Kidney epithelial cell (primary cell): ENCODE measurements around the gene ZNF438. TPM values are rescaled to one million over a fixed set of nuclear protein-coding genes. Genes with fewer than 3 reads are reported as not detected.
"Not testable (repeated sequence)": the region's sequence is repeated elsewhere in the genome, so short reads cannot be mapped to it uniquely, and the experiment has no call there.

ENCODE experiments used
- DNase-seq: peaks from one replicate; pipeline ENCODE4 v3.0.0-alpha.2; 2010; ENCODE audit warnings: low read depth
- H3K27me3 ChIP-seq: 2 replicates; pipeline ENCODE4 v1.6.0; 2011; ENCODE audit warnings: low read length; ENCODE audit not compliant: control insufficient read depth, insufficient read depth
- H3K36me3 ChIP-seq: 2 replicates; pipeline ENCODE4 v1.5.1; 2011; ENCODE audit warnings: low read length; ENCODE audit not compliant: control insufficient read depth, insufficient read depth
- H3K4me3 ChIP-seq: 2 replicates; pipeline ENCODE4 v1.5.1; 2011; ENCODE audit warnings: low read depth, mild to moderate bottlenecking, control low read depth, low read length
- total RNA-seq: library from RNA; depleted of rRNA; stranded (reverse); fragments of >200 nt; gene quantifications from 2 replicates; pipeline ENCODE4 v1.2.3, GENCODE V29; 2015
- TF ChIP-seq, protein P1 (sequence below): IDR thresholded peaks from 2 replicates; pipeline ENCODE4 v1.5.1; 2011; ENCODE audit warnings: mild to moderate bottlenecking, moderate library complexity, low read length, control low read depth, inconsistent platforms; ENCODE audit not compliant: insufficient read depth, poor library complexity, severe bottlenecking

Gene ZNF438
- total RNA-seq, 1 donor from 2014 or later, result 3.3 TPM

DNA sequence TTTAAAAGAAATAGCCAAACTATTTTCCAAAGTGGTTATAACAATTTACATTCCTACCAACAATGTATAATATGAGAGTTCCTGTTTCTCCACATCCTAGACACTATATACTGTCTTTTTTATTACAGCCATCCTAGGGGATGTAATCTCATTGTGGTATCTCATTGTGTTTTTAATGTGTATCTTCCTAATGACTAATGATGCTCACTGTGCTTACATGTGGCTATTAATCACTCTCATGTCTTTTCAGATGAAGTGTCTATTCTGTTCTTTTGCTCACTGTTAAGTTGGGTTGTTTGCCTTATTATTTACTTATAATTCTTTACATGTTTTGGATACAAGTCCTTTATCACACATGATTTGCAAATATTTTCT lies 71.8 kb downstream of the ZNF438 start:
- DNase-seq, result no peak
- TF ChIP-seq, protein P1, sequence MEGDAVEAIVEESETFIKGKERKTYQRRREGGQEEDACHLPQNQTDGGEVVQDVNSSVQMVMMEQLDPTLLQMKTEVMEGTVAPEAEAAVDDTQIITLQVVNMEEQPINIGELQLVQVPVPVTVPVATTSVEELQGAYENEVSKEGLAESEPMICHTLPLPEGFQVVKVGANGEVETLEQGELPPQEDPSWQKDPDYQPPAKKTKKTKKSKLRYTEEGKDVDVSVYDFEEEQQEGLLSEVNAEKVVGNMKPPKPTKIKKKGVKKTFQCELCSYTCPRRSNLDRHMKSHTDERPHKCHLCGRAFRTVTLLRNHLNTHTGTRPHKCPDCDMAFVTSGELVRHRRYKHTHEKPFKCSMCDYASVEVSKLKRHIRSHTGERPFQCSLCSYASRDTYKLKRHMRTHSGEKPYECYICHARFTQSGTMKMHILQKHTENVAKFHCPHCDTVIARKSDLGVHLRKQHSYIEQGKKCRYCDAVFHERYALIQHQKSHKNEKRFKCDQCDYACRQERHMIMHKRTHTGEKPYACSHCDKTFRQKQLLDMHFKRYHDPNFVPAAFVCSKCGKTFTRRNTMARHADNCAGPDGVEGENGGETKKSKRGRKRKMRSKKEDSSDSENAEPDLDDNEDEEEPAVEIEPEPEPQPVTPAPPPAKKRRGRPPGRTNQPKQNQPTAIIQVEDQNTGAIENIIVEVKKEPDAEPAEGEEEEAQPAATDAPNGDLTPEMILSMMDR, result no peak
- Histone ChIP-seq H3K27me3 (no peaks in the 10 kb centered on the region), H3K36me3 (no peaks in the 10 kb centered on the region), H3K4me3 (no peak overlapping the region)

DNA sequence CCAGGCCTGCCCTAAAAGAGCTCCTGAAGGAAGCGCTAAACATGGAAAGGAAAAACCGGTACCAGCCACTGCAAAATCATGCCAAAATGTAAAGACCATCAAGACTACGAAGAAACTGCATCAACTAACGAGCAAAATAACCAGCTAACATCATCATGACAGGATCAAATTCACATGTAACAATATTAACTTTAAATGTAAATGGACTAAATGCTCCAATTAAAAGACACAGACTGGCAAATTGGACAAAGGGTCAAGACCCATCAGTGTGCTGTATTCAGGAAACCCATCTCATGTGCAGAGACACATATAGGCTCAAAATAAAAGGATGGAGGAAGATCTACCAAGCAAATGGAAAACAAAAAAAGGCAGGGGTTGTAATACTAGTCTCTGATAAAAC lies 82.4 kb downstream of the ZNF438 start:
- not testable (repeated sequence) for DNase-seq, H3K36me3 ChIP-seq, H3K27me3 ChIP-seq, H3K4me3 ChIP-seq

DNA sequence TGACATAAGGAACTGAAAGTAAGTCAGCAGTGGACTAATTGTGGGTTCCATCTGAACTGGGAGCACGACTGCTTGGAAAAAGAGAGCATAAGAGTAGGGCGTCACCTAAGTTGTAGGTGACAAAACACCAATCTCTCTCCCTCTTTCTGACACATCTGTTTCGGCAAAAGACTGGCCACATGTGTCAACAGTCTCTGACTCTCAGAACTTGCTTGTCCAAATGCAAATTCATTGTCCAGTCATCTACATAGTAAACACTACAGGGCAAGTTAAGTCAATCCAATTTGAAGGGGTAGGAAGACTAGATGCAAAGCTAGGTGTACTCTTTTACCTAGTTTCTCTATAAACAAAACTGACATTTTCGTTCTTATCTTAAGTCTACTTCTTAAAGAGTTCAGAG lies 87.7 kb downstream of the ZNF438 start:
- no peak for DNase-seq
- Histone ChIP-seq H3K27me3 (no peaks in the 10 kb centered on the region), H3K4me3 (no peak overlapping the region), H3K36me3 (no peaks in the 10 kb centered on the region)
- TF ChIP-seq, protein P1, result no peak

DNA sequence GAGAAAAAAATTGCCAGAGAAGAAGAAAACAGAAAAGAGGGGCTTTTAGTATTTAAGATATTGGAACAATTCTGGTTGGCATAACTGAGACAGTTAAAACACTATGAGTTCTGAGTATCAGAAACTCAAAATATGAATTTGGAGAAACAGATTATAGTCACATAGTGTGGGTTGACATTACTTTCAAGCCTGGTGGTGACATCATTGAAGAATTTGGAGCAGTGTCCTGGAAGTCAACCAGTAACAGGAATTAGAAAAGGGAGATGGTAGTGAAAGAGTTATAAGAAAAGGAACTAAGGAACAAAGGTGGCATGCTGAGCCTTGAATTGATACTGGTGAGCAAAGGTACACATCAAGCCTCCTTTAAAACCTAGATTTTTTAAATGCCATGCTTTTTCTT lies 88.2 kb downstream of the ZNF438 start:
- Histone ChIP-seq H3K4me3 (no peak overlapping the region), H3K36me3 (no peaks in the 10 kb centered on the region), H3K27me3 (no peaks in the 10 kb centered on the region)
- TF ChIP-seq, protein P1, result no peak
- DNase-seq, result no peak

DNA sequence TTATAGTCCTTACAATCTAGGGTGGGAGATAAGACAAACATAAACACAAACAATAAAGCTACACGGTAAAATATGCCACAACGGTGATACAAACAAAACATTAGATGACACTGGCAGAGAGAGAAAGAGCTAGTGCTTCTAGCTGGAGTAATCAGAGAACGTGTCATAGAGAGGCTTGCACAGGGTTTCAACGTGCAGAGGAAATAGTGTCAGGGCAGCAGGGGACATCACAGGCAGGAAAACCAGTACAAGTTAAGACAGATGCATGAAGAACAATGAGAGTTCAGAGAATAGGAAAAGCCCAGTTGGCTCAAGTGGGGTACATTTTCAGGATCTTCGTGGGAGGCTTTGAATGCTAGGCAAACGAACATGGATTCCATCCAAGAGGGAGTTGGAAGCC lies 91.4 kb downstream of the ZNF438 start:
- TF ChIP-seq, protein P1, result no peak
- no peak overlapping the region for H3K4me3 ChIP-seq
- DNase-seq, result no peak
- no peaks in the 10 kb centered on the region for H3K27me3 ChIP-seq
- no peaks in the 10 kb centered on the region for H3K36me3 ChIP-seq

DNA sequence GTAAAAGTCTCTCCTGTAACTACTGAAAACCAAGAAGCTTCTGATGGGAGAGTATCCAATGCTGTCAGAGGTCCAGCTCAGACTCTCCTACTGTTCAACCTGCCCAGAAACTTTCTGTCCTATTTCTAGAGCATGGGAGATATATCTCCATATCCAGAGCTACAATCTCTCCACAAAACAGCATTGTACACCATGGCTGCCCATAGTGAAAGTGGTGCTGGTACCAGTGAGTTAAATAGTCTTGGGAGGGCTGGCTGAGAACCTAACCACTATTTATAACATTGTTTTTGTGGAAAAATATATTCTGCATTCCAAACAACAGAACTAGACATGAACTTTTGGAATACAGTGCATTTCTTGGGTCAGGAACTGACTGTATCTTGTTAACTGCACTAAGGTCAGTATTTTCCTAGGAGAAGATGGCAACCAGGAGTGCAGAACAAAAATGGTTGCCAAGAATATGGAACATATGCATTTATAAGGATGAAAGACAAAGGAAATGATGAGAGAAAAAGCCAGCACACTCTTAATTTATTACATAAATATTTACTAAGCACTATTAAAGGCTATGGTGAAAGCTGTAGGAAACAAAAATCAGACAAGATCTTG lies 91.9 kb downstream of the ZNF438 start:
- H3K36me3 ChIP-seq, result no peaks in the 10 kb centered on the region
- no peak overlapping the region for H3K4me3 ChIP-seq
- no peak for DNase-seq
- H3K27me3 ChIP-seq, result no peaks in the 10 kb centered on the region
- TF ChIP-seq, protein P1, result no peak

DNA sequence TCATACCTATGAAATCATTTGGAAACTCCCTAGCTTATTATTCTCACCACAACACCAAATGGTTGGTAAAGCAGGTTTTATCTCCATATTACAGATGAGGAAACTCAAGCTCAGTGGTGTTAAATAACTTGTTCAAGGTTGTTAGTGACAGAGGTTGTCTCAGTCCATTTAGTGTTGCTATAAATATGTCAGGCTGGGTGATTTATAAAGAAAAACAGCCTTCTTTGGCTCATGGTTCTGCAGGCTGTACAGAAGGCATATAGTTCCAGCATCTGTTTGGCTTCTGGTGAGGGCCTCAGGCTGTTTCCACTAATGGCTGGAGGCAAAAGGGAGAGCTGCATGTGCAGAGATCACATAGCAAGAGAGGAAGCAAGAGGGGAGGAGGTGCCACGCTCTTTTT lies 96.6 kb downstream of the ZNF438 start:
- TF ChIP-seq, protein P1, result no peak
- no peaks in the 10 kb centered on the region for H3K27me3 ChIP-seq
- DNase-seq, result no peak
- no peaks in the 10 kb centered on the region for H3K36me3 ChIP-seq
- no peak overlapping the region for H3K4me3 ChIP-seq
